Natural killer cell treated with Interleukin-12 subunit alpha and Interleukin-12 subunit beta and Interleukin-15 and Interleukin-18, amount 100 ng/mL, for 72 hours (primary cell): ENCODE data around the gene CRB2. TPM values are rescaled to one million over a fixed set of nuclear protein-coding genes. Genes with fewer than 3 reads are reported as not detected.

Experiments
- ATAC-seq, 2 donors: fragments of 150-1000 bp; cut with Tn5 transposase in 1 of 2; sonication (Bioruptor Pico), chemical (Tn5 transposase) in 1 of 2; 2 replicates each; pipeline ENCODE4 v1.10.0; 2021
- DNase-seq: peaks from one replicate; pipeline ENCODE4 v3.0.0; 2022; ENCODE audit warnings: low spot score
- H3K27ac Mint-ChIP-seq, 2 donors: 1 replicate in 1 of 2; 2 replicates in 1 of 2; pipeline ENCODE4 v1.8.0; 2022; ENCODE audit warnings: mixed read lengths in 2 of 2, mild to moderate bottlenecking in 1 of 2, moderate library complexity in 1 of 2
- H3K27me3 Mint-ChIP-seq, 2 donors: 1 replicate in 1 of 2; 2 replicates in 1 of 2; pipeline ENCODE4 v1.8.0; 2022; ENCODE audit warnings: mixed read lengths in 2 of 2
- H3K36me3 Mint-ChIP-seq: one replicate; pipeline ENCODE4 v1.8.0; 2022; ENCODE audit warnings: mixed read lengths
- H3K4me1 Mint-ChIP-seq, 2 donors: 1 replicate in 1 of 2; 2 replicates in 1 of 2; pipeline ENCODE4 v1.8.0; 2022; ENCODE audit warnings: low read depth in 2 of 2, mixed read lengths in 2 of 2, mild to moderate bottlenecking in 1 of 2
- H3K4me3 Mint-ChIP-seq: one replicate; pipeline ENCODE4 v1.8.0; 2022; ENCODE audit warnings: mixed read lengths
- H3K9me3 Mint-ChIP-seq: 2 replicates; pipeline ENCODE4 v1.8.0; 2022; ENCODE audit warnings: mixed read lengths
- total RNA-seq, 2 donors: library from RNA; stranded (reverse); gene quantifications; one replicate each; pipeline ENCODE4 v1.2.3, GENCODE V29; 2022

Gene CRB2
- total RNA-seq, 2 donors from 2014 or later, result not detected

DNA sequence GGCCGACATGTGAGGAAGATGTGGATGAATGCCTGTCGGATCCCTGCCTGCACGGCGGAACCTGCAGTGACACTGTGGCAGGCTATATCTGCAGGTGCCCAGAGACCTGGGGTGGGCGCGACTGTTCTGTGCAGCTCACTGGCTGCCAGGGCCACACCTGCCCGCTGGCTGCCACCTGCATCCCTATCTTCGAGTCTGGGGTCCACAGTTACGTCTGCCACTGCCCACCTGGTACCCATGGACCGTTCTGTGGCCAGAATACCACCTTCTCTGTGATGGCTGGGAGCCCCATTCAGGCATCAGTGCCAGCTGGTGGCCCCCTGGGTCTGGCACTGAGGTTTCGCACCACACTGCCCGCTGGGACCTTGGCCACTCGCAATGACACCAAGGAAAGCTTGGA, 14.1 kb downstream of the CRB2 start:
- H3K36me3 Mint-ChIP-seq, result no peaks in the 10 kb centered on the region
- peaks cover 0 to 3% of the 10 kb centered on the region in 2 donors for H3K4me1 Mint-ChIP-seq
- no peak for ATAC-seq
- no peak overlapping the region for H3K4me3 Mint-ChIP-seq
- H3K27ac Mint-ChIP-seq, result no peak overlapping the region
- H3K9me3 Mint-ChIP-seq, result no peaks in the 10 kb centered on the region
- no peak for DNase-seq
- H3K27me3 Mint-ChIP-seq, result peaks cover 17 to 20% of the 10 kb centered on the region in 2 donors

DNA sequence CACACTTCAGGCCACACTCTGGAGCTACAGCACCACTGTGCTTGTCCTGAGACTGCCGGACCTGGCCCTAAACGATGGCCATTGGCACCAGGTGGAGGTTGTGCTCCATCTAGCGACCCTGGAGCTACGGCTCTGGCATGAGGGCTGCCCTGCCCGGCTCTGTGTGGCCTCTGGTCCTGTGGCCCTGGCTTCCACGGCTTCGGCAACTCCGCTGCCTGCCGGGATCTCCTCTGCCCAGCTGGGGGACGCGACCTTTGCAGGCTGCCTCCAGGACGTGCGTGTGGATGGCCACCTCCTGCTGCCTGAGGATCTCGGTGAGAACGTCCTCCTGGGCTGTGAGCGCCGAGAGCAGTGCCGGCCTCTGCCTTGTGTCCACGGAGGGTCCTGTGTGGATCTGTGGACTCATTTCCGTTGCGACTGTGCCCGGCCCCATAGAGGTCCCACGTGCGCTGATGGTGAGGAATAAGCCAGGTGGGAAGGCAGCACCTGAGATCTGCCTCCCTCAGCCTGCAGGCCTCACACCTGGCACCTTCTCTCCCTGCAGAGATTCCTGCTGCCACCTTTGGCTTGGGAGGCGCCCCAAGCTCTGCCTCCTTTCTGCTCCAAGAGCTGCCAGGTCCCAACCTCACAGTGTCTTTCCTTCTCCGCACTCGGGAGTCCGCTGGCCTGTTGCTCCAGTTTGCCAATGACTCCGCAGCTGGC, 14.7 kb downstream of the CRB2 start:
- H3K4me3 Mint-ChIP-seq, result no peak overlapping the region
- H3K9me3 Mint-ChIP-seq, result no peaks in the 10 kb centered on the region
- no peak overlapping the region for H3K27ac Mint-ChIP-seq
- ATAC-seq, result no peak
- peaks cover 0 to 3% of the 10 kb centered on the region in 2 donors for H3K4me1 Mint-ChIP-seq
- peaks cover 17 to 21% of the 10 kb centered on the region in 2 donors for H3K27me3 Mint-ChIP-seq
- DNase-seq, result no peak
- no peaks in the 10 kb centered on the region for H3K36me3 Mint-ChIP-seq

DNA sequence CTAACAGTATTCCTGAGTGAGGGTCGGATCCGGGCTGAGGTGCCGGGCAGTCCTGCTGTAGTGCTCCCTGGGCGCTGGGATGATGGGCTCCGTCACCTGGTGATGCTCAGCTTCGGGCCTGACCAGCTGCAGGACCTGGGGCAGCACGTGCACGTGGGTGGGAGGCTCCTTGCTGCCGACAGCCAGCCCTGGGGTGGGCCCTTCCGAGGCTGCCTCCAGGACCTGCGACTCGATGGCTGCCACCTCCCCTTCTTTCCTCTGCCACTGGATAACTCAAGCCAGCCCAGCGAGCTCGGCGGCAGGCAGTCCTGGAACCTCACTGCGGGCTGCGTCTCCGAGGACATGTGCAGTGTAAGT, 15.2 kb downstream of the CRB2 start:
- Mint-ChIP-seq H3K4me3 (no peak overlapping the region), H3K9me3 (no peaks in the 10 kb centered on the region), H3K36me3 (no peaks in the 10 kb centered on the region), H3K4me1 (peaks cover 0 to 3% of the 10 kb centered on the region in 2 donors), H3K27me3 (peaks cover 17 to 21% of the 10 kb centered on the region in 2 donors), H3K27ac (no peak overlapping the region)
- no peak for DNase-seq
- no peak for ATAC-seq

DNA sequence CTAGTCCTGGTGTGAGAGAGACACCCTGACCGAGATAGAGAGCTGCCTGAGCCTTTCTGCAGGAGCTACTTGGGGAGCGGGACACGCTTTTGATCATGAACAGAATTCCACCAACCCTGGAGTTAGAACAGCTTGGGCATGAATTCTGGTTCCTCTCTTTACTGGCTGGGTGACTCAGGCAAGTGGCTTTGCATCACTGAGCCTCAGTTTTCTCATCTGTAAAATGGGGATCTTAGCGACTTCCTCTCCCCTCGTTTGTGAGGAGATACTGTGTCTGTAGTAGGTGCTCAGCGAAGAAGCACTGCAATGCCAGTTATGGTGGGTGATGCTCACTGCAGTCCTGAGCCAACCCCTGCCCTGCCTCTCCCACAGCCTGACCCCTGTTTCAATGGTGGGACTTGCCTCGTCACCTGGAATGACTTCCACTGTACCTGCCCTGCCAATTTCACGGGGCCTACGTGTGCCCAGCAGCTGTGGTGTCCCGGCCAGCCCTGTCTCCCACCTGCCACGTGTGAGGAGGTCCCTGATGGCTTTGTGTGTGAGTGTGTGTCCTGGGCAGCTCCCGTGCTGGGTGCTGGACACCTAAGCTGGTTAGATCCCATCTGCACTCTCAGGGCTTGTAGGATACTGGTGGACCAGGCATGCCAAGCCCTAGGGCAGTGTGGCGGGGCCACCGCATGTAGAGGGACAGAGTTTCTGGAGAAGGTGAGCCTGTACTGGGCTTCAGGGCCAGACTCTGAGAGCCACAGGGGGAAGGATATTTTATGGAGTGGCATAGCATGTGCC, 16.0 kb downstream of the CRB2 start:
- no peaks in the 10 kb centered on the region for H3K36me3 Mint-ChIP-seq
- ATAC-seq, result no peak
- no peak overlapping the region for H3K27ac Mint-ChIP-seq
- DNase-seq, result no peak
- peaks cover 17 to 21% of the 10 kb centered on the region in 2 donors for H3K27me3 Mint-ChIP-seq
- H3K9me3 Mint-ChIP-seq, result no peaks in the 10 kb centered on the region
- H3K4me1 Mint-ChIP-seq, result peaks cover 0 to 3% of the 10 kb centered on the region in 2 donors
- H3K4me3 Mint-ChIP-seq, result no peak overlapping the region

DNA sequence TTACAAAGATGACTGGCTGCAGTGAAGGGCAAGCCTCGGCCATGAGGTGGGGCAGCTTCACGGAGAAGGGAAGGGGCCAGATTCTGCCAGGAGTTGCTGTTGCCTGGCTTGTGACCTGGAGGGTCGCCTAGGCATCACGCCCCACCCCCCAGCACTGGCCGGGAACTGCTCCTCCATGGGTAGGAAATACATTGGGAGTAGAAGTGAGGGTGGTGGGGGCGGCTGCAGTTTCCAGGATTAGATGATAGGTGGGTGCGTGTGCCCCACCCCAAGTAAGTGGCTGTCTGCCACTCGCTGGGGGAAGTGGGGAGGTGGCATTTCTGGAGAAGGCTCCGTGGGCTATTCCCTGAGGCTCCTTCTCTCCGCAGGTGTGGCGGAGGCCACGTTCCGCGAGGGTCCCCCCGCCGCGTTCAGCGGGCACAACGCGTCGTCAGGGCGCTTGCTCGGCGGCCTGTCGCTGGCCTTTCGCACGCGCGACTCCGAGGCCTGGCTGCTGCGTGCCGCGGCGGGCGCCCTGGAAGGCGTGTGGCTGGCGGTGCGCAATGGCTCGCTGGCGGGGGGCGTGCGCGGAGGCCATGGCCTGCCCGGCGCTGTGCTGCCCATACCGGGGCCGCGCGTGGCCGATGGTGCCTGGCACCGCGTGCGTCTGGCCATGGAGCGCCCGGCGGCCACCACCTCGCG, 16.9 kb downstream of the CRB2 start:
- no peak overlapping the region for H3K27ac Mint-ChIP-seq
- DNase-seq (no peak), ATAC-seq (no peak)
- no peak overlapping the region for H3K4me3 Mint-ChIP-seq
- no peaks in the 10 kb centered on the region for H3K36me3 Mint-ChIP-seq
- H3K27me3 Mint-ChIP-seq, result peaks cover 17% of the 10 kb centered on the region in 2 donors
- peaks cover 0 to 3% of the 10 kb centered on the region in 2 donors for H3K4me1 Mint-ChIP-seq
- H3K9me3 Mint-ChIP-seq, result no peaks in the 10 kb centered on the region

DNA sequence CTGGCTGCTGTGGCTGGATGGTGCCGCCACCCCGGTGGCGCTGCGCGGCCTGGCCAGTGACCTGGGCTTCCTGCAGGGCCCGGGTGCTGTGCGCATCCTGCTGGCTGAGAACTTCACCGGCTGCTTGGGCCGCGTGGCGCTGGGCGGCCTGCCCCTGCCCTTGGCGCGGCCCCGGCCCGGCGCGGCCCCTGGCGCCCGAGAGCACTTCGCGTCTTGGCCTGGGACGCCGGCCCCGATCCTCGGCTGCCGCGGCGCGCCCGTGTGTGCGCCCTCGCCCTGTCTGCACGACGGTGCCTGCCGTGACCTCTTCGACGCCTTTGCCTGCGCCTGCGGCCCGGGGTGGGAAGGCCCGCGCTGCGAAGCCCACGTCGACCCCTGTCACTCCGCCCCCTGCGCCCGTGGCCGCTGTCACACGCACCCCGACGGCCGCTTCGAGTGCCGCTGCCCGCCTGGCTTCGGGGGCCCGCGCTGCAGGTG, 17.5 kb downstream of the CRB2 start:
- no peak overlapping the region for H3K27ac Mint-ChIP-seq
- peaks cover 17% of the 10 kb centered on the region in 2 donors for H3K27me3 Mint-ChIP-seq
- H3K4me3 Mint-ChIP-seq, result no peak overlapping the region
- H3K36me3 Mint-ChIP-seq, result no peaks in the 10 kb centered on the region
- no peak for ATAC-seq
- H3K9me3 Mint-ChIP-seq, result no peaks in the 10 kb centered on the region
- no peak for DNase-seq
- peaks cover 0 to 3% of the 10 kb centered on the region in 2 donors for H3K4me1 Mint-ChIP-seq

GRCh38 chr9:123373946-123374345, 17.9 kb downstream of the CRB2 start:
- Mint-ChIP-seq H3K4me1 (peaks cover 0 to 3% of the 10 kb centered on the region in 2 donors), H3K36me3 (no peaks in the 10 kb centered on the region), H3K4me3 (no peak overlapping the region), H3K9me3 (no peaks in the 10 kb centered on the region), H3K27ac (no peak overlapping the region), H3K27me3 (peaks cover 17% of the 10 kb centered on the region in 2 donors)
- no peak for ATAC-seq
- DNase-seq, result no peak

DNA sequence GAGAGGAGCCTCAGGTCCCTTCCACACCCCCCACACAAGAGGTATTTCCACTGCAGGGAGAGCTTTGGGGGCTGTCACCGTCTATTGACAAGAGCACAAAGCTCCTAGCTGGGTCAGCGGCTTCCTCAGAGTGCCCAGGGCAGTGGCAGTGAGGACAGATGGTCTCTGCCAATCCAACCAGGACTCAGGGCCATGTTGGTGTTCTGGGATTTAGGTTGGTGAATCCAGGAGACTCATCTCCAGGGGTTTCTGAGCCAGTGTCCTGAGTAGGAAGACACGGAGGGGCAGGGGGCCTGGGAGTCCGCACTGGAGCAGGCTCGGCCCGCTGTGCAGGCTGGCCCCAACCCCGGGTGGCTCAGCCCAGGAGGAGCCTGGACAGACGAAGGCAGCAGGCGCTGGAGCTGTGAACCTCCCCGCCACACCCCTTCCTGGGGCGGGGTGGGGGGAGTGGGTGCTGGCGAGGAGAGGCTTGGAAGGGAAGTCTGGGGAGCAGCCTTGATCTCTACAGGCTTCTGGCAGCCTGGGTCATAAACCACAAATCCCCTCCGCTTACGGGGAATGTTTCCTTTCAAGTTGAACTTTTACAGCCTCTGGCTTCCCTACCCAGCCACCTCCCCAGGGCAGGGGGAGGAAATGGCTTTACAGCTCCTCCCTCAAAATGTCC, 19.6 kb downstream of the CRB2 start:
- Mint-ChIP-seq H3K4me1 (peaks cover 0 to 3% of the 10 kb centered on the region in 2 donors), H3K36me3 (no peaks in the 10 kb centered on the region), H3K4me3 (no peak overlapping the region), H3K27me3 (peaks cover 10 to 17% of the 10 kb centered on the region in 2 donors), H3K9me3 (no peaks in the 10 kb centered on the region), H3K27ac (no peak overlapping the region)
- ATAC-seq (no peak), DNase-seq (no peak)

DNA sequence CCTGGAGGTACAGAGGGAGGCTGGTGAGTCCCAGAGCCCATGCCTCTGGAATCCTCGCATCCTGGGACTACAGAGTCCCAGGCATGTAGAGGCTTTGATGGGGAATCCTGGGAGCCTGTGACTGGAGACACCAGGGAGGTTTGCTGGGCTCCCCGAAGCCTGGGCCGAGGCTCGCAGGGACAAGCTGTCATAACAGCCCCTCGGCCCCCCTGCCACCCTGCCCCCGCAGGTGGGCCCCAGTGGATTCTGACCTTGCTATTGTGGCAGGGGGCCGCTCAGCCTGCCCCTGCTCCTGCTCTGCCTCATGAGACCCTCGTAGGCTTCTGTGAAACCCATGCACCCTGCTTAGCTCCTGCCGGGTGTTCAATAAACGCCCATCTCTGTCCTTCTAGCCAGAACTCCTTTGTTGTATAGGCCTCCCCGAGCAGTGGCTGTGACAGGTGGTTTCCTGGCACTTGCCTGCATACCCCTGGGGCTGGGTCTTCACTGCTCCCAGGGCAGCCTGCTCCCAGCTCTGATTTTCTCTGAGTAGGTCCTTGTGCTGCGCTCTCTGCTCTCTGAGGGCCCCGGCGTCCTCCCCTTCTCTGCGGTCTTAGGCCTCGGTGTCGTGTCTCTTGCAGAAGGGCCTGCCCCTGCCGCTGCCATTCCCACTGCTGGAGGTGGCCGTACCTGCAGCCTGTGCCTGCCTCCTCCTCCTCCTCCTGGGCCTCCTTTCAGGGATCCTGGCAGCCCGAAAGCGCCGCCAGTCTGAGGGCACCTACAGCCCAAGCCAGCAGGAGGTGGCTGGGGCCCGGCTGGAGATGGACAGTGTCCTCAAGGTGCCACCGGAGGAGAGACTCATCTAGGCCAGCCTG, 20.4 kb downstream of the CRB2 start:
- no peak for ATAC-seq
- H3K27ac Mint-ChIP-seq, result no peak overlapping the region
- peaks cover 10 to 17% of the 10 kb centered on the region in 2 donors for H3K27me3 Mint-ChIP-seq
- peaks cover 0 to 3% of the 10 kb centered on the region in 2 donors for H3K4me1 Mint-ChIP-seq
- DNase-seq, result no peak
- no peak overlapping the region for H3K4me3 Mint-ChIP-seq
- no peaks in the 10 kb centered on the region for H3K36me3 Mint-ChIP-seq
- H3K9me3 Mint-ChIP-seq, result no peaks in the 10 kb centered on the region

DNA sequence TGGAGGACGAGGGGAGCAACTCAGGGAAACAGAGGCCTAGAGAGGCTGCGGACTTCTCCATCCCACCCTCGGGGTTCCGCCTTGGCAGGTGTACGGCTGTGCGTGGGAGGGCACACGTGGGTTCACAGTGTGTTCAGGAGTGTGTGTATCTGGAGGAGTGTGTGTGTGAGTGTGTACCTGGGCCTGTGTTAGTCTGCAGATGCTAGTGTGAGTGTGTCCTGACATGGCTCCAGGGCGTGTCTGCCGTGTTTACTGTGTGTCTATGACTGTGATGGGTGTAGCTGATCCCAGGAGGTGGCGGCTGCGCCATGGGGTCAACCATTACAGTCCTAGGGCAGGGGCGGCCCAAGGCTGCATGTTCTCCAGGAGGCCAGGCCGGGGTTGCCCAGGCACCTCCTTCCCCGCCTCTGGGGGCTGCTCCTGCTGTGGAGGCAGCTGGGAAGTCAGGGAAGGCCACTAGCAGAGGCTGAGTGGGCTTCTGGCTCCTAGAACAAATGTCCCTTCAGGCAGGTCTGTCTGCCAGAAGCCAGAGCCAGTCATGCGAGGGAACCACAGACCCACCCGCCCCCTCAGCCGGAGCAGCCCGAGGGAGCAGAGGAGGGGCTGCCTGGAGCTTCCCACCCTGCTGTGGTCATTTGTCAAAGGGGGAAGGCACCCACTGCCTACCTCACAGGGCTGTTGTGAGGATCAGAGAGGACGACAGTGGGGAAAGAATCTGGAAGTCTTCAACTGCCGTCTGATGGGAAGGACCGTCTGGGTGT, 21.4 kb downstream of the CRB2 start:
- H3K36me3 Mint-ChIP-seq, result no peaks in the 10 kb centered on the region
- H3K4me3 Mint-ChIP-seq, result no peak overlapping the region
- H3K27me3 Mint-ChIP-seq, result peaks cover 5 to 12% of the 10 kb centered on the region in 2 donors
- H3K4me1 Mint-ChIP-seq, result peaks cover 0 to under 1% of the 10 kb centered on the region in 2 donors
- H3K27ac Mint-ChIP-seq, result no peak overlapping the region
- ATAC-seq (no peak), DNase-seq (no peak)
- H3K9me3 Mint-ChIP-seq, result no peaks in the 10 kb centered on the region

DNA sequence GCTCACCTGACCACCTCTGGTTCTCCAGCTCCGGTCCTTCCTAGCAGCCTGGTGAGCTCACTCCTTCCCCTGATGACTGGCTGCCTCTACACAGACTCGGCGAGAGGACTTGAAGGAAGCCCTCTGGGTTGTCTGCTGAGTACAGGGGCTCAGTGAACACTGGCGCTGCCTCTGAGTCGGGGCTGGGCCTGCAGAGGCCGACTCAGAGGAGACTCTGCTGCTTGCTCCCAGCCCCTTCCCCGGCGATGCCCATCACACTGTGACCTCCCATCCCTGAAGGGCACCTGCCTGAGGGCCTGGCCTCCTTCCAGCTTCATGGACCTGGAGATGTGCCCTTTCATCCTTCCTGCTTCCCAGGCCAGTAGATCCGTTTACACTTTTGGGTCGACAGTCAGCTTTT, 22.0 kb downstream of the CRB2 start:
- Mint-ChIP-seq H3K9me3 (no peaks in the 10 kb centered on the region), H3K36me3 (no peaks in the 10 kb centered on the region), H3K4me1 (no peaks in the 10 kb centered on the region), H3K4me3 (no peak overlapping the region), H3K27ac (no peak overlapping the region), H3K27me3 (peaks cover 0 to 8% of the 10 kb centered on the region in 2 donors)
- ATAC-seq (no peak), DNase-seq (no peak)

DNA sequence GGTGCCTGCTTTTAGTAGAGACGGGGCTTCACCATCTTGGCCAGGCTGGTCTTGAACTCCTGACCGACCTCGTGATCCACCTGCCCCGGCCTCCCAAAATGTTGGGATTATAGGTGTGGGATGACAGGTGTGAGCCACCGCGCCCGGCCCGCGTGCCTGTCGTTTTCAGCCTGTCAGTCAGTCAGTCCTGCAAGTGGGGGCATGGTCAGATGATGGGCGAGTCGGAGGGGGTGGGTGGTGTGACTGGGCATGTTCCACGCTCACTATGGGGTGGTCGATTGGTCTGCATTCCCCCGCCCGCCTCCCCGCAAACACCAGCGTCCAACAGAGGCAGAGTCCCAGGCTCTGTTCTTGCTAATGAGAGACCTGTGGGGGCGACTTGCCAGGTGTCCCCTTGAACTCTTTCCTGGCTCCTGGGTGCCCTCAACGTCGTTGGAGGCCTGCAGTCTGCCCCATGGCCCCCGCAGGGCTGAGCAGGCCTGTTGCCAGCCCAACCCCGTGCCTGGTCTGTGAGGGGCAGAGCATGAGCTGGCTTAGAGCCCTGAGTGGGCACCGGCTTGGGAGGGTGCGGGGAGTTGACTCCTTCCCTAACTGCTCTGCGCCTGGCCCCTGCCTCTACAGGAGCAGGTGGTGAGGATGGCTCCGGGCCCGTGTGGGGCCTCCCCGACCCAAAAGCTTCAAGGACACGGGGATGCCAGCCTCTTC, 23.1 kb downstream of the CRB2 start:
- Mint-ChIP-seq H3K27ac (no peak overlapping the region), H3K27me3 (peaks cover 0 to 8% of the 10 kb centered on the region in 2 donors), H3K4me1 (no peaks in the 10 kb centered on the region), H3K9me3 (no peaks in the 10 kb centered on the region), H3K4me3 (no peak overlapping the region), H3K36me3 (no peaks in the 10 kb centered on the region)
- no peak for ATAC-seq
- no peak for DNase-seq
